Left forelimb (tissue), 1 donor: ENCODE data around the gene ZNF574.

Source experiments
- DNase-seq: peaks from one replicate; pipeline ENCODE4 v3.0.0-alpha.2; 2018; ENCODE audit warnings: low spot score

ZNF574 gene

GRCh38 chr19:42054205-42054604 lies 21.8 kb upstream of the ZNF574 start:
- DNase-seq = no peak

- no peak for DNase-seq
Observed at GRCh38 chr19:42057846-42058245, 18.1 kb upstream of the ZNF574 start.

- no peak for DNase-seq
Observed at GRCh38 chr19:42059196-42059595, 16.8 kb upstream of the ZNF574 start.

- no peak for DNase-seq
Observed at GRCh38 chr19:42060117-42060516, 15.8 kb upstream of the ZNF574 start.

DNA sequence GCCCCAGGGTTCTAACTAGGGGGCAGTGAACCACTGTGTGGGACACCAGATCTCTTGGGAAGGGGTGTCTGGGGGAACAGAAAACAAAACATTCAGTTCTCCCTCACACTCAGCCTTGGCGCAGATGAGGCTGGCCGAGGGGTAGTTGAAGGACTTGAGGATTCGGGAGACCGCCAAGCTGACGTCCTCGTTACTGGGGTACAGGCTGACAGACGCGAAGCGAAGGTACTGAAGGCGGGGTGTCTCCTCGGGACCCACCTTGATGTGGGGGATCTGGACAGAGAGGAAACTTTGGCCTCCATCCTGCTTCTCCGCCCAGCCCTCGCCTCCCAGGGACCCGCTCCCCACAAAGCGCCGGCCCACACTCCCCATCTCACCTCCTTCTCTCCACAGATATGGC lies 13.6 kb upstream of the ZNF574 start:
- no peak for DNase-seq

DNA sequence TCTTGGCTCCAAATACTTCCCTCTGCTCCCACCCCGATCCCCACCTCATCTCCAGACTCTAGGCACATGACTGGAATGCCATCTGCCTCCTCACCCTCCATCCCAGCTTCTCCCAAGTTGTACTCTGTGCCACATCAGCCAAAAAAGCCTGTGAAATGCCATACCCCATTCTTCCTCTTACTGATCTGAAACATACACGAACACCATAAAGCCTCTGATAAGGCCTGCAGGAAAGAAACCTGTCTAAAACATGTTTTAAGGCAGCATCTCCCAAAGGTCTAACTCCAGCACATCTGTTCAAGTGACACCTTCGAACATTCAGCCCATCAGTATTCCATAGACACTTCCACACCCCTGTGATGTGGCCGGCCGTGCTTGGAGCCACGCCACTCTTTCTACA lies 11.5 kb upstream of the ZNF574 start:
- no peak for DNase-seq

DNA sequence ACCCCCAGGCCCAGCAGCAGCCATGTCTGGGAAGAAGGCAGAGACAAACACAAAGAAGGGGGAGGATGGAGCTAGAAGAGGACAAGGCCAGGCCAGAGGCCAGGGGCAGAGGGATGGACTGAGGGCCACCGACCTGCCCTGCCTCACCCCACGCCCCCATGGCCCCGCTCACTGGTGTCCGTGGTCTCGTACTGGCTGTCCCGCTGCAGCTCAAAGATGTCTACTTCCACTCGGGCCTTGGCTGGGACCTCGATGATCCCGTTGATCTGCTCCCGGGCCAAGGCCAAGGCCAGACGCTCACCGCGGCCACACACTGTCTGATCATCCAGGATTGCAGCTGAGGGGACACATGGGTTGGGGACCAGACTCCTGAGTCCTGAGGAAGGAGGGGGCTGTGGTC lies 10.9 kb upstream of the ZNF574 start:
- no peak for DNase-seq

- DNase-seq = no peak
Observed at GRCh38 chr19:42065511-42065910, 10.5 kb upstream of the ZNF574 start.

DNA sequence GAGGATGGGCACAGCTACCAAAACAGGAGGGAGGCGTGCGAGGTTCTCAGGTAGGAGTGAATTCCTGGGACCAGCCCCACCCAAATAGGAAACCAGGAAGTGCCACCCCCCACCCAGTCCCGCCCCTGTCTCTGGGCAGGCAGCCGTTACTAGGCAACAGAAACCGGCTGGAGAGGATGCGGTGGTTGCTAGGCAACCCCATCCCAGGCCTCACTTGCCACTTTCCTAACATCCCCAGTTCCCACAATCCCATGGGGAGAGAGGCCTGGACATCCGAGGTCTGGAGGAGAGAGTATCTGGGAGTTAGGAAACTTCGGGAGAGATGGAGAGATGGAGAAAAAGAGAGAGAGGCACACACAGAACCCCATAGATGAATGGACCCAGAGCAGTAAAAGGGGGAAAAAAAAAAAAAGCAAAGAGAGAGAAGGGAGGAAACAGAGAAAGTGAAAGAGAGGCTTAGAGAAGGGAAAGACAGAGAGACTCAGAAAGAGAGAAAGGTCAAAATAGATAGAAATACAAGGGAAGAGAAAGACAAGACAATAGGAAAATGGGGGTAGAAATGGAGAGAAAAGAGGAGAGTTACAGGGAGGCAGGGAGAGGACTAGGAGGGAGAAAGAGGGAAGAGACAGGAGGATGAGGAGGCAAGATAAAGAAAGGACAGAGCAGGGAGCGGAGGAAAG lies 9.8 kb upstream of the ZNF574 start:
- DNase-seq = no peak

GRCh38 chr19:42067315-42067888 lies 8.6 kb upstream of the ZNF574 start:
- DNase-seq = no peak

DNA sequence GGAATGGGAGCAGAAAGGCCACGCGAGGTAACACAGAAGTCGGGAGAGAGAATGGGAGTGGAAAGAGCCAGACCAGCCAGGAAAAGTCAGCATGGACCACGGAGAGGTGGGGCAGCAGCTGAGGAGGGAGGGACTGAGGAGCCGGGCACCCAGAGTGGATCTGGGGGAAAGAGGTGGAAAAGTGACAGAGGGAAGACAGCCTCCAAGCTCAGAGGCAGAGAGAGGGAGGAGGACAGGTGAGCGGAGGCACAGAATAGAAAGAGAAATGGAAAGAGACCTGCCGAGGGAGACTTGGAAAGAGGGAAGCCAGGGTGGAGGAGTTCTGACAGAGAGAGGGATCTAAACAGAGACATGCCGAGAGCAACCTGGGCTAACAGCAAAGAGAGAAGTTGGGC lies 7.6 kb upstream of the ZNF574 start:
- no peak for DNase-seq

GRCh38 chr19:42068756-42069571 lies 7.0 kb upstream of the ZNF574 start:
- no peak for DNase-seq

DNA sequence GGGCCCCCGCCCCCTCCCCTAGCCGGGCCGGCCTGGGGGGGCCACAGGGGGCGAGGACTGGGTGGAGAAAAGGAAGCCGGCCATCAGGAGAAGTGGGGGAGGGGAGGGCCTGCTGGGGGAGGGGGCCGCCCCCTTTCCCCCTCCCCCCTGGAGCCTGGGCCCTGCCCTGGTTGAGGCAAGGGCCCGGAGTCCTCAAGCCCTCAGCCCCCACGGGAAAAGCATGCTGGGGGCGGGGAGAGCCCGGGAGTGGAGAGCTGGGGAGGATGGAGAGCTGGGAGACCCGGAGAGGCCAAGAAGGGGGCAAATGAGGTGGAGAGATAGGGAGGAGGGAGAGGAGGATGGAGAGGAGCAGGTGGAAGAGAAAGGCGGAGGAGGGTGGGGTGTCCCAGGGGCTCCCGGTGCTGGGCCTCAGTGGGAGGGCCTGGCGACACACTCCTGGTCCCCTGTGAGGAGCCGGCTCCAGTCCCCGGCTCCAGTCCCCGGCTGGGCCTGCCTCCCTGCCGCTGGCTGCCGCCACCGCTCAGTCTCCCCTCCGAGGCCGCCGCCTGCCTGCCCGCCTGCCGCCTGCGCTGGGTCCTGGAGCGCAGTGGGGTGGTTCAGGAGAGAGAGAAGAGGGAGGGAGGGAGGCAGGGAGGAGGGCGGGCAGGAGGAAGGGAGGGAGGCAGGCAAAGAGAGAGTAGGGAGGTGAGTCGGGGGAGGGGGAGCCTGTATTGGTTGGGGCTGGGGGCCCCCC lies 6.2 kb upstream of the ZNF574 start, which contains the start of gene GRIK5:
Gene GRIK5, minus strand, starts transcription at position 588 of the 733 bp plus-strand sequence. CDS start 4,436 bp downstream, outside the sequence.
- DNase-seq = no peak

GRCh38 chr19:42071247-42071646 lies 4.7 kb upstream of the ZNF574 start:
- DNase-seq = no peak

- DNase-seq = no peak
Observed at GRCh38 chr19:42074513-42075363, 1.2 kb upstream of the ZNF574 start.

DNA sequence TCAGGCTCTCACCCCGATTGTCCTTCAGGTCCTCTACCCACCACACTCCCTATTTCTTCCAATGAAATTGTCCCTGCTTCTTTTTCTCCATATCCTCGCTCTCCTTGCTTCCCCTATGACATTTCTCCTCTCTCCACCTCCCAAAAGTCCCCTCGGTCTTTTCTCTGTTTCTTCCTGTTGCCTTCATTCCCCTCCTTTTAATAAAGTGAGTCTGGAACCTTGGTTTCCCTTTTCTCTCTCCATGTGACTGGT lies 676 bp upstream of the ZNF574 start:
- no peak for DNase-seq

DNA sequence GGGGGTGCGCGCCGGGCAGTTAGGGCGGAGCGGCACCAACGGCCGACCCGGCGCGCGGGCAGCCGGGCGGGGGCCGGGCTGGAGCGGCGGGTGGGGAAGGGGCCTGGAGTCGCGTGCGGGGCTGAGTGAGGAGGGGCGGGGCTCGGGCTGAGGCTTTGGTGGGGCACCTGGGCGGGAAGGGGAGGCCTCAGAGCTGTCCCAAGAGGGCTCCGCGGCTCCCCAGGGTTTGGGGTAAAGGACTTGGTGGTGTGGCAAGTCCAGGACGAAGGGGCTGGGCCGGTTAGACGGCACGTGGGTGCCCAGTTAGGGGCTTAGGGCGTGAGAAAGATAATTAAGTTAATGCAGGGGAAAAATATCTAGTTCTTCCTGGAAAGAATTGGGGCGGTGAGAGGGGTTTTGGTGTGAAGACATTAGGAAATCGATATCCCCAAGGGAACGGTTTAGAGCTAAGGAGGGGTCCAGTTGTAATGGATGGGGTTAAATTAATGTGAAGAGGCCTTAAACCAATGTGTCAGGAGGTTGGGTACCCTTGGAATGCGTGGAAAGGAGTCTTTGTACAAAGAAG lies 496 bp downstream of the ZNF574 start:
- DNase-seq = no peak

- no peak for DNase-seq
Observed at GRCh38 chr19:42078058-42078457, 2.1 kb downstream of the ZNF574 start.

DNA sequence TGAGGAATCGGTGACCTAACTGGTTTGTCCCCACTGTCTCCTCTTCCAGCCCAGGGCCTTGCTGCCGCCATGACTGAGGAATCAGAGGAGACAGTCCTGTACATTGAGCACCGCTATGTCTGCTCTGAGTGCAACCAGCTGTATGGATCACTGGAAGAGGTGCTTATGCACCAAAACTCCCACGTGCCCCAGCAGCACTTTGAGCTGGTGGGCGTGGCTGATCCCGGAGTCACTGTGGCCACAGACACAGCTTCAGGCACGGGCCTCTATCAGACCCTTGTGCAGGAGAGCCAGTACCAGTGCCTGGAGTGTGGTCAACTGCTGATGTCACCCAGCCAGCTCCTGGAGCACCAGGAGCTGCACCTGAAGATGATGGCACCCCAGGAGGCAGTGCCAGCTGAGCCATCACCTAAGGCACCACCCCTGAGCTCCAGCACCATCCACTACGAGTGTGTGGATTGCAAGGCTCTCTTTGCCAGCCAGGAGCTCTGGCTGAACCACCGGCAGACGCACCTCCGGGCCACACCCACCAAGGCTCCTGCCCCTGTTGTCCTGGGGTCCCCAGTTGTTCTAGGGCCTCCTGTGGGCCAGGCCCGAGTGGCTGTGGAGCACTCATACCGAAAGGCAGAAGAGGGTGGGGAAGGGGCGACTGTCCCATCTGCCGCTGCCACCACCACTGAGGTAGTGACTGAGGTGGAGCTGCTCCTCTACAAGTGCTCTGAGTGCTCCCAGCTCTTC lies 2.7 kb downstream of the ZNF574 start:
- DNase-seq = no peak

DNA sequence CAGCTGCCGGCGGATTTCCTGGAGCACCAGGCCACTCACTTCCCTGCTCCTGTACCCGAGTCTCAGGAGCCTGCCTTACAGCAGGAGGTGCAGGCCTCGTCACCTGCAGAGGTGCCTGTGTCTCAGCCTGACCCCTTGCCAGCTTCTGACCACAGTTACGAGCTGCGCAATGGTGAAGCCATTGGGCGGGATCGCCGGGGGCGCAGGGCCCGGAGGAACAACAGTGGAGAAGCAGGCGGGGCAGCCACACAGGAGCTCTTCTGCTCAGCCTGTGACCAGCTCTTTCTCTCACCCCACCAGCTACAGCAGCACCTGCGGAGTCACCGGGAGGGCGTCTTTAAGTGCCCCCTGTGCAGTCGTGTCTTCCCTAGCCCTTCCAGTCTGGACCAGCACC lies 3.3 kb downstream of the ZNF574 start:
- DNase-seq = no peak
